ENCODE measurements around the gene ZNF664. TPM values are rescaled to one million over a fixed set of nuclear protein-coding genes. Genes with fewer than 3 reads are reported as not detected.

Gene ZNF664
- polyA plus RNA-seq, 3 donors = 1.5 to 20.9 (median 2.7) TPM

GRCh38 chr12:124027753-124028554, 54.9 kb downstream of the ZNF664 start:
- H3K27ac Mint-ChIP-seq = no peak overlapping the region
- H3K9me3 Mint-ChIP-seq = peaks cover 0 to 3% (median 0%) of the 10 kb centered on the region in 7 donors
- no peak overlapping the region for H3K9ac ChIP-seq (ENCODE audit: insufficient read depth, low read length, poor library complexity, severe bottlenecking)

DNA sequence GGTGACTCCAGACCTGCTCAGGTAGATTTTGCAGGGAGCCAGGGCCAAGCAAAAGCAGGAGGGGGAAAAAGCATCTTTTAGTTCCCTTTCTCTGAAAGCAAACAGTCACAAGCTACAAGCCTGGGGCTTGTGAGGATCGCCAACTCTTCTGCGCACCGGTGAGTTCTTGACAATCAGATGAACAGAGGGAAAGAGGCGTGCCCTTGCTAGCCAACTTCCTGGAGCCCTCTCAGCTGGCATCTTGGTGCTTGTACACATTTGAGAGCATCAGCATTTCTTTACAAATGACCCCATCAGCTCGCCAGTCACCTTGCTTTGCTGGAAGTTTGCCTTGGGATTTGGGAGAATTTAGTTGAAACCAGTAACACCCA, 55.5 kb downstream of the ZNF664 start:
- Mint-ChIP-seq H3K4me3 (no peak overlapping the region), H3K27me3 (ENCODE audit: low read depth in 3 of 3) (peaks cover 0 to 5% (median 1%) of the 10 kb centered on the region in 3 donors)
- H3K9ac ChIP-seq (ENCODE audit: insufficient read depth, low read length, poor library complexity, severe bottlenecking) = no peak overlapping the region

More at GRCh38 chr12:124027753-124028554, 54.9 kb downstream of the ZNF664 start:
- Mint-ChIP-seq H3K36me3 (no peaks in the 10 kb centered on the region), H3K27me3 (ENCODE audit: low read depth in 3 of 3) (peaks cover 0 to 5% (median 1%) of the 10 kb centered on the region in 3 donors), H3K4me3 (no peak overlapping the region), H3K4me1 (peaks cover 30% of the 10 kb centered on the region)
- DNase-seq = no peak
- Histone ChIP-seq H3K27ac (ENCODE audit: low read depth in 1 of 2, low read length in 2 of 2) (no peak overlapping the region), H2AFZ (ENCODE audit: insufficient read depth, low read depth, low read length, poor library complexity, severe bottlenecking) (no peak overlapping the region), H3K4me2 (replicated peaks; ENCODE audit: extremely low read depth, low read length, poor library complexity, severe bottlenecking) (no peak overlapping the region), H3K79me2 (ENCODE audit: insufficient read depth, low read length) (no peaks in the 10 kb centered on the region), H3K4me3 (replicated peaks in 1 of 3; ENCODE audit: low read depth in 2 of 3, low read length in 3 of 3) (no peak overlapping the region), H3K9me3 (replicated peaks in 1 of 2; ENCODE audit: control insufficient read depth in 1 of 2, insufficient read depth in 1 of 2, low read length in 2 of 2) (no peaks in the 10 kb centered on the region), H3K27me3 (ENCODE audit: control insufficient read depth in 2 of 2, insufficient read depth in 2 of 2, low read length in 2 of 2) (no peaks in the 10 kb centered on the region), H3K4me1 (ENCODE audit: control insufficient read depth in 1 of 2, insufficient read depth in 2 of 2, low read length in 2 of 2) (peaks cover 12 to 26% of the 10 kb centered on the region in 2 donors), H3K36me3 (replicated peaks in 1 of 2; ENCODE audit: control insufficient read depth in 1 of 2, insufficient read depth in 2 of 2, low read length in 2 of 2) (no peaks in the 10 kb centered on the region), H4K20me1 (ENCODE audit: insufficient read depth, low read length) (no peaks in the 10 kb centered on the region)
- TF ChIP-seq, protein P1, sequence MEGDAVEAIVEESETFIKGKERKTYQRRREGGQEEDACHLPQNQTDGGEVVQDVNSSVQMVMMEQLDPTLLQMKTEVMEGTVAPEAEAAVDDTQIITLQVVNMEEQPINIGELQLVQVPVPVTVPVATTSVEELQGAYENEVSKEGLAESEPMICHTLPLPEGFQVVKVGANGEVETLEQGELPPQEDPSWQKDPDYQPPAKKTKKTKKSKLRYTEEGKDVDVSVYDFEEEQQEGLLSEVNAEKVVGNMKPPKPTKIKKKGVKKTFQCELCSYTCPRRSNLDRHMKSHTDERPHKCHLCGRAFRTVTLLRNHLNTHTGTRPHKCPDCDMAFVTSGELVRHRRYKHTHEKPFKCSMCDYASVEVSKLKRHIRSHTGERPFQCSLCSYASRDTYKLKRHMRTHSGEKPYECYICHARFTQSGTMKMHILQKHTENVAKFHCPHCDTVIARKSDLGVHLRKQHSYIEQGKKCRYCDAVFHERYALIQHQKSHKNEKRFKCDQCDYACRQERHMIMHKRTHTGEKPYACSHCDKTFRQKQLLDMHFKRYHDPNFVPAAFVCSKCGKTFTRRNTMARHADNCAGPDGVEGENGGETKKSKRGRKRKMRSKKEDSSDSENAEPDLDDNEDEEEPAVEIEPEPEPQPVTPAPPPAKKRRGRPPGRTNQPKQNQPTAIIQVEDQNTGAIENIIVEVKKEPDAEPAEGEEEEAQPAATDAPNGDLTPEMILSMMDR (IDR thresholded peaks at IDR 0.05) = no peak
- 91% methylated on average over 16 of the region's 18 CpGs for WGBS (ENCODE audit: insufficient coverage)
- intact Hi-C loops (cut with micrococcal nuclease) = no loop called here

More for the DNA sequence above, 55.5 kb downstream of the ZNF664 start:
- no peaks in the 10 kb centered on the region for H3K27me3 ChIP-seq (ENCODE audit: control insufficient read depth in 2 of 2, insufficient read depth in 2 of 2, low read length in 2 of 2)
- intact Hi-C loops (cut with micrococcal nuclease) = no loop called here
- H3K36me3 Mint-ChIP-seq = no peaks in the 10 kb centered on the region
- H3K4me3 ChIP-seq (replicated peaks in 1 of 3; ENCODE audit: low read depth in 2 of 3, low read length in 3 of 3) = no peak overlapping the region
- H2AFZ ChIP-seq (ENCODE audit: insufficient read depth, low read depth, low read length, poor library complexity, severe bottlenecking) = no peak overlapping the region
- no peaks in the 10 kb centered on the region for H3K36me3 ChIP-seq (replicated peaks in 1 of 2; ENCODE audit: control insufficient read depth in 1 of 2, insufficient read depth in 2 of 2, low read length in 2 of 2)
- H3K4me1 Mint-ChIP-seq = peaks cover 30% of the 10 kb centered on the region
- no peaks in the 10 kb centered on the region for H4K20me1 ChIP-seq (ENCODE audit: insufficient read depth, low read length)
- no peak overlapping the region for H3K4me2 ChIP-seq (replicated peaks; ENCODE audit: extremely low read depth, low read length, poor library complexity, severe bottlenecking)
- no peak for DNase-seq
- H3K4me1 ChIP-seq (ENCODE audit: control insufficient read depth in 1 of 2, insufficient read depth in 2 of 2, low read length in 2 of 2) = peaks cover 12 to 26% of the 10 kb centered on the region in 2 donors
- peaks cover 0 to 3% (median 0%) of the 10 kb centered on the region in 7 donors for H3K9me3 Mint-ChIP-seq
- H3K79me2 ChIP-seq (ENCODE audit: insufficient read depth, low read length) = no peaks in the 10 kb centered on the region
- H3K9me3 ChIP-seq (replicated peaks in 1 of 2; ENCODE audit: control insufficient read depth in 1 of 2, insufficient read depth in 1 of 2, low read length in 2 of 2) = no peaks in the 10 kb centered on the region
- TF ChIP-seq, protein P1 (IDR thresholded peaks at IDR 0.05) = no peak
- no peak overlapping the region for H3K27ac ChIP-seq (ENCODE audit: low read depth in 1 of 2, low read length in 2 of 2)
- peak overlapping the region in 1 of 7 donors; percentile 41 for H3K27ac Mint-ChIP-seq
- WGBS (ENCODE audit: insufficient coverage) = 11% methylated on average over 4 of the region's 5 CpGs
